ENCODE data around the gene SLC38A6.
"Not testable (repeated sequence)": the region's sequence is repeated elsewhere in the genome, so short reads cannot be mapped to it uniquely, and the experiment has no call there.

Gene SLC38A6

DNA sequence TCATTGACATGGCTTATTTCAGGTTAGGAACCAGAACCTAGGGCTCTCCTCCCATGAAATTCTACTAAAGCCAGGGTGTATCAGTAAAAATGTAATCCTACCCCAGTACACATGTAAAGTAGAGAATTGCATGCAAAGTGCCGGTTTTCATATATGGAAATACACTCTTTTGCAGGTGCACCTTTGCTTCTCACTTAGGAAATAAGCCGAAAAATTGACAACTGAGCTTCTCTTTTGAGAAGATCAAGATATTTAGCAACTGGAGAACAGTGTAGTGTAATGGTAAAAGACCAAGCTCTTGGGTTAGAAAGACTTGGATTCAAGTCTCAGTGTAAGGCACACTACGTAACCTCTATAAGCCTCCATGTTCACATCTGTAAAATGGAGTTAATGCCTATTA, 82.4 kb downstream of the SLC38A6 start:
- no peak for DNase-seq

DNA sequence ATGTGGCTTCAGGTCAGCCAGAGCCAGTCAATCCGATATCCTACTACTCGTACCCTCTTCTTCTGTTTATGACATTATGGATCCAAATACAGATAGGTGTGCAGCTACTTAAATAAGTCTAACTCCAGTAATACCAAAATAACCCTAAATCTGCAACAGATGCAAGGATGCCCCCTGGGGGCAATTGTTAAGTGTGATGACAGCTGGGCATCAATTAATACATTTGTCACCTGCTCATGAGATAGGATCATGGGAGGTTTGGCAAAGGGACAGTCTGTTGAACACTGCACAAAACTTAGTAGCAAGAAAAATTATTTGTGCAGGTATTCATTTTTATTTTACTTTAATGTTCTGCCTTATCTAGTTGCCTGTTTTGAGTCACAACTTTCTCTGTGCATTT, 83.2 kb downstream of the SLC38A6 start:
- DNase-seq, result no peak

DNA sequence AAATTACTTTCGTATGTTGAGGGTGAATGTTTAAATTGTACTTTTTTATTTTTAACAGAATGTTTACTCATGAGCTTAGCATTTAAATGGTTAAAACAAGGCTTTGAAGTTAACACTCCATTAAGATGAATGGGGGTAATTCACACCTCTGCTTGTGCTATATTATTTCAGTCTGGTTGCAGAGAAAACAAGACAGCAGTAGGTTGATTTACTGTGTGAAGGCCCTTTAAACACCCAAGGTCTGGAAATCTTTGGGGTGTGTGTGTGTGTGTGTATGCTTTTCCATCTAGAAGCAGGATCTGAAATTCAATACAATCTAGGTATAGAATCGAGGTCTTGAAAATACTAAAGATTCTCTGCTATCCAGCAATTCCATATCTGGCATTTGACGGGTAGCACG, 83.8 kb downstream of the SLC38A6 start:
- DNase-seq, result no peak

DNA sequence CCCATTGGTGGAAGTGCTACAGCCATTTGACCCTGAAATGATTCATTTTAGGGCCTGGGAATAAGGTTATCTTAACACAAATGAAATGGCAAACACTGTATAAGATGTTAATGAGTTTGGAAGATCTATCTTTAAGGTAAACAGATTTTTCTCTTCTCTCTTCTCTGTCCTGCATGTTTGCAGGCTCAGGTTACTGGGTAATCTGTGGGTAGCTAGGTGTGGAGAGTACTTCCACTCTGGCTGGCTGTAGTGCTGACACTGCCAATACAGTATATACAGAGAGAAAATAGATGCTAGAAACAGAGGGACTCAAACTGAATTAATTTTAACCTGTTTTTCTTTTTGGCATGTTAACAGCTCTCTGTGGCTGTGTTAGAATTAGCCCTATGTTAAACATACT, 84.6 kb downstream of the SLC38A6 start:
- DNase-seq, result no peak

DNA sequence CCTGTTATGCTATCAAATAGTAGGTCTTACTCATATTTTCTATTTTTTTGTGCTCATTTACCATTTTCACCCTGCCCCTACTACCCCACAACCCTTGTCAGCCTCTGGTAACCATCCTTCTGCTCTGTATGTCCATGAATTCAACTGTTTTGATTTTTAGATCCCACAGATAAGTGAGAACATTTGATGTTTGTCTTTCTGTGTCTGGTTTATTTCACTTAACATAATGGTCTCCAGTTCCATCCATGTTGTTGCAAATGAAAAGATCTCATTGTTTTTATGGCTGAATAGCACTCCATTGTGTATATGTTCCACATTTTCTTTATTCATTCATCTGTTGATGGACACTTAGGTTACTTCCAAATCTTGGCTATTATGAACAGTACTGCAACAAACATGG, 91.4 kb downstream of the SLC38A6 start:
- not testable (repeated sequence) for DNase-seq

DNA sequence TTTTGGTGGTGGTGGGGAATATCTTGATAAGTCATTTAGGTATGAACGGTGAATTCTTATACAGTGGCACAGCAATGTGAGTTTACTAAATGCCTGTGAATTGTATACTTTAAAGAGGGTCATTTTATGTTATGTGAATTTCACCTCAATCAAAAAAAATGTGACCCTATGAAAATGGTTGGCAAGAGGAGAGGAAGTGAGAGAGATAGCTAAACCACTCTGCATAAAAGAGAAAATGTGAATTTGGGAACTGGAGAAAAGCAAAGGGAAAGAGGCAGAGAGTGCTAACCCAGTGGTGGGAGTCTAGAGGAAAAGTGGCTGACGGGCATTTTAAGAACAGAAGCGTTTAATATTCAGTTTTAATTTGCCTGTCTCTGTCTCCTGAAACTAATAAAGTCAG, 93.8 kb downstream of the SLC38A6 start:
- no peak for DNase-seq

DNA sequence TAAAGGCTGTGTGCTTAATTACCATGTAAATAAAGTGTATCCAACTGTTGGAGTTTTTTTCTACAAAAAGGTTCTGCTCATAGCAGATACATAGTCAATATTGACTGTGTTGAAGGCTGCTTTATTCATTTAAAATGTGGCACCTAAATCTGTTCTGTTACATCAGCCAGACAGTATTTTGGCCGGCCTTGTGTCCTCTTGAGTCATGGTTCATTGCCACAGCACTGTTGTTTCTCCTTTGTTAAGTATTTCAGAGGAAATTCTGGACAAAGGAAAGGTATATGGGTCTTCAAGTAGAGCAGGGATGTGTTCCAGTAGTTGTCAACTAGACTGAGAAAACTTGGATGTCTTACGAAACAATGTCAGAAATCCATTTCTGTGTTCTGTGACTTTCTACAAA, 95.5 kb downstream of the SLC38A6 start:
- no peak for DNase-seq

DNA sequence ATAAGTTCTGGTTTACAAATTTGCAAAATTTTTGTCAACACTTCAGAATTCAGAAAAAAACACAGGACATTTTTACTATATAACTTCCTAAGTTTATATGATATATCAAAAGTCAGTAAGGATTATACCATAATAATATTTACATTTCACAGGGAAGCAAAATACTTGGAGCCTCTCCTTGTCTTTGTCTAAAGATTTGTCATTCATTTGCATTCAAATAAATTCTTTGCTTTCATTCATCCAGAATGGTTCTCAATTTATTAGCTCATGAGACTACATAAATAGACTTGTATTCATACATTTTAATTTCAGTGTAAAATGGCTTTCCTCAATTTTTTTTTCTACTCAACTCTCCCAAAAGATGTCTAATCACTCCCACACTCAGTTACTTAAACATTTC, 96.4 kb downstream of the SLC38A6 start:
- DNase-seq, result no peak

DNA sequence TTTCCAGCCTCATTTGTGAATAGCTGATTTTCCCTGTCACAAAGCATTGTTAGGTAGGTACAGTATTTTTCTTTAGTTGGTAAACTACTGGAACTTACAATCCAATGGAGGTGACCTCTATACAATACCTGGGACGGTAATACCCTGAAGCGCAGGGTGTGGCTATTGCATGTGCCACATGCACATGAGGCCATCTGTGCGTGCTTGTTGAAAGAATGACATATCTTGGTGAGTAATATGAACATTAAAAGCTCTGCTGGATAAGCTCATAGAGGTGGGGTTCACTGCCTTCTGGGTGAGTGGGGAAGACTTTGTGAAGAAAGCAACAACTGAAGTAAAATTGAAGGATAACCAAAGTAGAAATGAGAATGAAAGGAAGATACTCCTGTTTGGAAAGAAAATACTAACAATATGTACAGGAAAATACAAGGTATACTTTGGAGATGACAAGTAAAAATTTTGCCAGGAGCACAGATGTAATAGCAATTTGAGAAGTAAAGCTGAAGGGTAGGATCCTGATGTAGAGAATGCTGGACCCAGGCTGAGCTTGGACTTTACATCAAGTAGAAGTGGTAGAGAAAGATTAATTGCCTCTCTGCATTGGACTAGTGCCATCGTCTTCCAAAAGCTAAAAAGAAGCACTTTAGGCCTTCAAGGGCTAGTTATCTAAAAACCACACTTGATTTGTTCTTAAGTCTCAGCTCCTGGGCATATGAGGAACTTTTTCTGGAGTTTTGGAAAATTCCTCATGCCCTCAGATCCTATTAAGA, 97.1 kb downstream of the SLC38A6 start:
- no peak for DNase-seq

DNA sequence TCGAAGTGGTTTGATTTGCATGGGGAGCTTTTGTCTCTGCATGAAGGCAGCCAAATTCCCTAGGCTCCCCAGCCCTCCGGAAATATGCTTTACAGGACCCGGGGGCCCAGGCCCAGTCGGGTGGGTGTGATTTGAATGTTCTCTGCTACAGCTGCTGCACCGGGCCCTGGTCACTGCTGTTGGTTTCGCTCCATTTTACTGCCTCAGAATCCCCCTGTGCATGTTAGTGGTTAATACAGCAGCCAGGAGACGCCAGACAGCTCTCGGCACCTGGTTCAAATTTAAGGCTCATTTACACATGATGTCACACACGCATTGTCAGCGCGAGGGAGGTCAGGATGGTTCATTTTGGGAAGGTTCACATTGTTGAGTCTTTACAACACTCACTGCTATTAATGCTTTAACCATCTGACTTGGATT, 99.6 kb downstream of the SLC38A6 start:
- no peak for DNase-seq

DNA sequence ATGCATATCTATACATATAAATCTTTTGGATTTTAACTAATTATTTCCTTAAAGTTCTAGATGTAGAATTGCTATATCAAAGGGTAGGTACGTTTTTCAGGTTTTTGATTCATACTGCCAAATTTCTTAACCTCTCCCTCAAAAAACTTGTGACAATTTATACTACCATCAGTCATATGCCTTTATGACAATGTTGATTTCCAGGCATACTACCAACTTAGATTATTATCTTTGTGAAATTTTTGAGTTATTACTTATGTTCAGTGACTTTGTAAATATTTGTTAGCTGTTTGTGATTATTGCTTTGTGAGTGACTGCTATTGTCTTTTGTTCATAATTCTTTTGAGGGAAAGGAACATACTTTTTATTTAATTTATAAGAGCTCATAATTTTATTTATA, 107.0 kb downstream of the SLC38A6 start:
- DNase-seq, result no peak

DNA sequence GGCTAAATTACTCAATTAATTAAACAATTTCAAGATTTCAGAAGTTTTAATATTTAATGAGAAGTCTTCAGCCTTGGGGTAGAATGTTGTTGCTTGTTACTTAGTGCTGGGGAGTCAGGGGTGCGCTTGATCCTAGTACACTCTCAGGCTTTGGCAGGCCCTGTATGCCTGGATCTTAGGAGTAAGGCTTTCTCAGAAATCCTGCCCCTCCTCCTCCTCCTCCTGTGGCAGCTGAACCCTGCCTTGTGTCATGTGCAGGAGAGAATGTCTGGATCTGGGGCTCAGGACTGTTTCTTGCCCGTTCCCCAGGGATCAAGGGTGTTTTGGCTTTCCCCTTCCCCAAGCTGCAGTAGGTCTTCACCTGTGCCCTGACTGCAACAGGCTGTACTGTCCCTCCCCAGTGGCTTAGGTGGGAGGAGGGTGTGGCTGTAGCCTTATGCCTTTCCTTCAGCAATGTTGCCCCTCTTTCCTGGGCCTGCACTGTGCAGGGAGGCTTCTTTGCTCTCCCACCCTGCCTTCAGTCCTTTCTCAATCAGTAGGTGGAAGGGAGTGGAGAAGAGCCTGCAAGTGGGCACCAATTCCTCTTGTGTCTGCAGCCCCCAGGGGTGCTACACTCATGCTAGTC, 108.2 kb downstream of the SLC38A6 start:
- DNase-seq, result no peak

DNA sequence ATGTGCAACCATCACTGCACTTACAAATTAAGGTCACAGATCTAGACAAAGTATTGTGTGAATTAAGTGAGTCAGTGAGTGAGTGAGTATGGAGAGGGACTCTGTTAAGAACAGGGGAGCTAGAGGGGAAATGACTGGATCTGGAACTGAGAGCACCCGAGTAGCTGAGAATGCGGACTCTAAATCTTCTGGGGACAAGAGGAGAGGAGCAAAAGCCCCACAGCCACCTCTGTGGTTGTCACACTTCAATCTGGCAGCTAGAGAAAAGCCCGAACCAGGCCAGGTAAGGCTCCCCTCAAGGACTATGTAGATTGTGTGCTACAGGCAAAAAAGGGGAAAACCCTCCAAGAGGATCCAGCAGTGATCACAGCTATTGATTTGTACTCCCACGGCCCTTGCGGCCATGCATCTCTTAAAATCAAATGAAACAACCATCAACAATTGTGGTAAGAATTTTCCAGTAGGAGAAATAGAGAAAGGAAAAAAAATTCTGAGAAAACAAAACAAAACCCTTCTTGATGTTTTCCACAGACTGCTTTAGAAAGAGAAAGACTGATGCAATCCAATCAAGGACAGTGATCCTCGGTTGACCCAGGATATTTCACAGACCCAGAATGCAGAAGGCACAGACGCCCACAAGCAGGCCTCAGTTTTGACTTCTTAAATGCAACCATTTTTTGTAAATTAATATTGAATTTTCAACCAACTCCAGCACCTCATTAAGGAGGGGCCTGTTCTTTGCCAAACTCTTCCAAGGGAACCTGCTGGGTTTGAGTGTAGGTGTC, 109.6 kb downstream of the SLC38A6 start:
- peak; percentile 42 for DNase-seq

DNA sequence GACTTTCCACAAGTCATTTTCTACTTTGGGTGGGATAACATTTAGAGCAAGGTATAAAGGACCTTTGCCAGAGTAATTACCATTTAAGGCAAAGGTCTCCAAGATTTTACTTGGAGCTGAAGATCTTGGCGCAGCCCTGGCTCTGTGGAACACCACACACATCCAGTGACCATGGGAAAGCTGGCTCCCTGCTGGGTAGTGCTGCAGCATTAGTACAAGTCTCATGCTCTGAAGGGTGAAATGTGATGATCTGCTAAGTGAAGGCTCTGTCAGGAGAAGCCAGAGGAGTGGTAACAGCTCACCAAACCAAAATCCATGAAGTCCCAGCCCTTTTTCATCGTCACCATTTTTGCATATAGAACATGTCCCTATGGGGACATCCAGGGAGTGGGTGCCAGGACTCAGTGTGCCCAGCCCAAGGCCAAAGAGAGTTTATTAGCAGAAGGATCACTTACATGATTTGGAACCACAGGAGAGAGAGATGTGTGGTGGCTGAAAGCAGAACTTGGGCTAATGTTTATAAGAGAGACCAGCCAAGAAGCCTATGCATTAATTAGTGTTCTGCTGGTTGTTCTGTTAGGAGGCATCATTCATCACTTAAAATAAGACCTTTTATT, 110.7 kb downstream of the SLC38A6 start:
- no peak for DNase-seq

DNA sequence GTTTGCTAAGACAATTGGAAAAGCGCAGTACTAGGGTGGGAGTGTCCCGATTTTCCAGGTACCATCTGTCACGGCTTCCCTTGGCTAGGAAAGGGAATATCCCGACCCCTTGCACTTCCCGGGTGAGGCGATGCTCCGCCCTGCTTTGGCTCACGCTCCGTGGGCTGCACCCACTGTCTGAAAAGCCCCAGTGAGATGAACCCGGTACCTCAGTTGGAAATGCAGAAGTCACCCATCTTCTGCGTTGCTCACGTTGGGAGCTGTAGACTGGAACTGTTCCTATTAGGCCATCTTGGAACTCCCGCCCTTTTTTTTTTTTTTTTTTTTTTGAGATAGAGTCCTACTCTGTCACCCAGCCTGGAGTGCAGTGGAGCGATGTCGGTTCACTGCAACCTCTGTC, 117.1 kb downstream of the SLC38A6 start:
- not testable (repeated sequence) for DNase-seq

DNA sequence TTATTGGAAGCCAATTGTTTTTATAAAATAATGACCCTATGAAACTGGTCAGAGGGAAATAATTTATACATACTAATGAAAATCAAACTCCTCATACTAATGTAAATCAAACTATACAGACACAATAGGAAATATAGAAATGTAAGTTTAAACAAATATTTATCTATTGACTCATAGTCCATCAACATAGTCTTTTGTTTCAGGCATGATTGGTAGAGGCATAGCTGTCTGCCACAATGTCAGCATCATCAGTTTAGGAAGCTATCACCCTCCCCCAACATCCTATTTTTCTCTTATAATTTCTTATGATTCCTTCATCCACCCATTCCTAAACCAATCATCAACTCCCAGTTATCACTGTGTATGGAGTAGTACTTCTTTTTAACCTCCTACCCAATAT, 117.7 kb downstream of the SLC38A6 start:
- DNase-seq, result no peak

DNA sequence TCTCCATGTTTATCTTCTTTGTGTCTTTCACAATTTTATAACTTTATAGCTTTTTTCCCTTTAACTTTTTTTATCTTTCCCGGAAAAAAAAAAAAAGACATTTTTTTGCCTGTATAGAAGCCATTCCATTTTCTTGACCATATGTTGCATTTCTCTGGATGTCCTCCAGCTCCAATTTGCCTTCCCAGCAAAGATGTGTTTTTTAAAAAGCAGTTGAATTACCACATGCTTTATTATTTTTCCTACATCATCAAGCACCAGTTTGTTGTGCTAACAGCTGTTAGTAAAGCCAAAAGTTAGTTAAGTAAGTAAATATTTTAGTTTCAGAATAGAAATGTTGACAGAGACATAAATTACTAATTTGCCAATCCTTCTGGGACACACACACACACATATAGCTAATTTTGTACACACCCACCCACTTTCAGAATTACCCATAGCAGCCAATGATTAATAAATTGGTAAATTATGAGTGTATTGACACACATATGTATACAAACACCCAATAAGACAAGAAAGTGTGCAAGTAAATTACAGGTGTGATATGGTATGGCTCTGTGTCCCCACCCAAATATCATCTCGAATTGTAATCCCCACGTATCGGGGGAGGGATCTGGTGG, 118.3 kb downstream of the SLC38A6 start:
- no peak for DNase-seq

DNA sequence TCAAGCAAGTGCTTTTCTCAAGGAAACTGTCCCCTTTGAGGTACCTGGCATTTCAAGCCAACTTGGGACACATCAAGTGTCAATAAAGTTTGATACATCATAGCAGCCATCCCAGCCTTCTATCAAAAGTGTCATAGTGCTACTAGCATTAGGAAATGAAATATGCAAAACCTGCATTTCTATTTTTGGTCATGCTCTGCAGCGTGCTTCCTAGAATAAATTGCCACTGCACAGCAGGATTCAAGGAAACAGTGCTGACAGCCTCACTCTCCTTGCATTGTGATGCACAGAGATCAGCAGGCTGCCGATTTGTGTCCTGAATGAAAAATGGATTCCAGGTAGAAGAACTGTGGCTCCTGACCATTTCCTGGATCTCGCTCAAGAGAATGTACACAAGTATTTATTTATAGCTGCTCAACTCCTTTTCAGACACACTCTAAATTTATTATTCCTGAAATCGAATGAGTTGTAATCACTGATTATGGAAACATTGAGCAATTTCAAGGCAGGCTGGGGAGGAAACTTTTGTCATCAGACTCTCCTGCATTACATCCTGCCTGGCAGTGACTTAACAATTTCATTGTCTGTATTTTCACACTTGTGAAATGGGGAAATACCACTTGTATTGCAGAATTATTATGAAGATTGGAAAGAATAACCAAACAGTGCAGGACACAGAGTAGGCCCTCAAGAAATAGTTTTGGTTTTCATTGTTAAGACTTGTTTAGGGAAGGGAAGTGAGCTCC, 120.9 kb downstream of the SLC38A6 start:
- peak; percentile 63 for DNase-seq
